Activated CD4-positive, alpha-beta T cell treated with anti-CD3 and anti-CD28 coated beads for 4 hours (primary cell): ENCODE data around the gene CYTH2.
"Not testable (repeated sequence)": the region's sequence is repeated elsewhere in the genome, so short reads cannot be mapped to it uniquely, and the experiment has no call there.

ENCODE experiments used
- DNase-seq, 2 donors: peaks; one replicate each; pipeline ENCODE4 v3.0.0-alpha.2; 2020

Gene CYTH2

DNA sequence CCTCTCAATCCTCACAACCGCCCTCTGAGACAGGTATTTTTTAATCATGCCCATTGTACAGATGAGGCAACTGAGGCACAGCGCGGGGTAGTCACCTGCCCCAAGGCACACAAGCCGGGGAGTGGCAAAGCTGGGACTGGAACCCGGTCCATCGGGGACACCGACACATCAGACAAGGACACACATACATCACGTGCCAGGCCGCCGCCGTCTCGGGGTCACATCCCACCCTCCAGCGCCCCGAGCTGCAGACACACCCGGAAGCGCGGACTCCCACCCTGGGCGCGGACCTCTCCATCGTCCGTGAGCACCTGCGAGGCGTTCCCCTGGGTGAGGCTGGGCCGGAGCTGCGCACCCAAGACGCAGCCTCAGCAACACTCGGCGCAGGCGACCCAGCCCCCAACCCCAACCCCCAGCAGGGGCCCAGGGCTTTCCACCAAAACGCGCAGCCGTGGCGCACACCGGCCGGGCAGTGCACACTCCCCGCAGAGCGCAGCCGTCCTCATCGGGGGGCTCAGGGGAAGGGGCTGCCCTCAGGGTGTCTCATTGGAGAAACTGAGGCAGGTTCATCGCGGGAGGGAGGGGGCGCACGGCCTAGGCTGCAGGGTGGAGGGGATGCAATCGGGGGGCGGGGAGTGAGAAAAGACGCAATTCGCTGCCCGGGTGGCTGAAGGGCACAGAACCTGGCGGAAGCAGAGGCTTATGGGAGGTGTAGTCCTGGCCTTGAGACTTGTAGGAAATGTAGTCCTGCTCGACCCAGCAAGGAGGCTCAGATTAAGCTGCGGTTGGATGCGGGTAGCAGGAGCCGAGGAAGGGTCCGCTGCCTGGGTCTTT, 44.3 kb downstream of the CYTH2 start:
- peak; percentile 71 to 72 for DNase-seq

DNA sequence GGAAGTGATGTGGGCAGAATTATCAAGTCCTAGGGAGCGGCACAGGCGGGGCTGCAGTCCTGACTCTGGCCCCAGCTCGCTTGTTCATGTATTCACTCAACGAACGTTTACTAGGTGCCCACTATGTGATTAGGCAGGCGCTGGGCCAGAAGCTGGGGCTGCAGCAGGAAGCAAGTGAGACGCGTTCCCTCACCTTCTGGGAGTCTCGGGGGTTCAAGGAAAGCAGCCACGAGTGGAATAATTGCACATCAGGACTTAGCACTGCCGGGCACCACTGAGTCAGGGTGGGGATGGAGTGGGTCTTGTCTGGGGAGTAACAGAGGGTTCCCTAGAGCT, 44.9 kb downstream of the CYTH2 start:
- no peak for DNase-seq

GRCh38 chr19:48516536-48516935, 47.4 kb downstream of the CYTH2 start:
- no peak for DNase-seq

- no peak for DNase-seq
These were observed 49.0 kb downstream of the CYTH2 start for GRCh38 chr19:48518207-48518606.

DNA sequence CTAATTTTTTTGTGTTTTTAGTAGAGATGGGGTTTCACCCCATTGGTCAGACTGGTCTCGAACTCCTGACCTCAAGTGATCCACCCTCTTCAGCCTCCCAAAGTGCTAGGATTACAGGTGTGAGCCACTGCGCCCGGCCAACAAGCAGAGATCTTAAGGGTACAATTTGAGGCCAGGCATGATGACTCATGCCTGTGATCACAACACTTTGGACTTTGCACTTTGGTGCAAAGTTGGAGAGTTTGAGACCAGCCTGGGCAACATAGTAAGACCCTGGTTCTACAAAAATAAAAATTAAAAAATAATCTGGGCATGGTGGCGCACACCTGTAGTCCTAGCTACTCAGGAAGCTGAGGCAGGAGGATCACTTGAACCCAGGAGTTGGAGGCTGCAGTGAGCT, 50.3 kb downstream of the CYTH2 start:
- DNase-seq, result not testable (repeated sequence)

DNA sequence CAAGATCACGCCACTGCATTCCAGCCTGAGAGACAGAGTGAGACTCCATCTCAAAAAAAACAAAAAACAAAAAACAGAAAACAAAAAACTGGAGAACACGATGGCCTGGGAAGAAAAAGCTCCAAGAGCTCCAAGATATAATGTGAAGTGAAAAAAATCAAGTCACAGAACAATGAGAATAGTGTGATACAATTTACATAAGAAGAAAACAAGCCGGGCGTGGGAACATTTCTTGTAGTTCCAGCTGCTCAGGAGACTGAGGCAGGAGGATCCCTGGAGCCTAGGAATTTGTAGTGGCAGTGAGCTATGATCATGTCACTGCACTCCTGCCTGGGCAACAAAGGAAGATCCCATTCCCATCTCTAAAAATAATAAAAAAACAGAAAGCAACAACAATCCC, 51.0 kb downstream of the CYTH2 start:
- DNase-seq, result no peak

GRCh38 chr19:48524221-48524620, 55.1 kb downstream of the CYTH2 start:
- DNase-seq, result no peak

DNA sequence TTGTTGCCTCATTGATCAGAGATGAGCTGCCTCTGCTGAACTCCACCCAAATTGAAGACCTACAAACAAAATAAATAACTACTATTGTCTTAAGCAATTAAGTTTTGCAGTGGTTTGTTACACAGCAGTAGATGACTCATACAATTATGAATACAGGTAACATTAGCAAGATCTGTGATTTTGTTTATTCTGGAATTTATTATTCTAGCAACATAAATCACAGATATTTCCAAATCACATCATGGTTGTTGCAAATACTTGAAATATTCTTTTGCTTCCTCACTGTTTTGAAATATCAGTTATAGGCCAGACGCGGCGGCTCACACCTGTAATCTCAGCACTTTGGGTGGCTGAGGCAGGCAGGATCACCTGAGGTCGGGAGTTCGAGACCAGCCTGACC, 55.6 kb downstream of the CYTH2 start:
- no peak for DNase-seq

- DNase-seq, result no peak
These were observed 60.0 kb downstream of the CYTH2 start for GRCh38 chr19:48529156-48529555.

GRCh38 chr19:48530066-48530720, 61.0 kb downstream of the CYTH2 start:
- DNase-seq, result no peak

DNA sequence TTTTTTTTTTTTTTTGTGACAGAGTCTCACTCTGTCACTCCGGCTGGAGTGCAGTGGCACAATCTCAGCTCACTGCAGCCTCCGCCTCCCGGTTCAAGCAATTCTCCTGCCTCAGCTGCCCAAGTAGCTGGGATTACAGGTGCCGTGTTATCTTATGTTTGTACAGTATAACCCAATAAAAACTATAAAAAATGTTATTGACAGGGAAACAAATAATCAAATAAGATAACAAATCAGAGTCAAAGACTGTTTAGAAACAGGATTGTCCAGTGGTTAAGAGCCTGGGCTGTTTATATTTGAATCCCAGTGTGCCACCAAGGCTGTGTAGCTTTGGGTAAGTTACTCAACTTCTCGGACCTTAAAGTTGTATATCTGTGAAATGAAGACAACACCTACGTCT, 61.6 kb downstream of the CYTH2 start:
- no peak for DNase-seq
